ENCODE measurements around the gene RO60.

RO60 gene

DNA sequence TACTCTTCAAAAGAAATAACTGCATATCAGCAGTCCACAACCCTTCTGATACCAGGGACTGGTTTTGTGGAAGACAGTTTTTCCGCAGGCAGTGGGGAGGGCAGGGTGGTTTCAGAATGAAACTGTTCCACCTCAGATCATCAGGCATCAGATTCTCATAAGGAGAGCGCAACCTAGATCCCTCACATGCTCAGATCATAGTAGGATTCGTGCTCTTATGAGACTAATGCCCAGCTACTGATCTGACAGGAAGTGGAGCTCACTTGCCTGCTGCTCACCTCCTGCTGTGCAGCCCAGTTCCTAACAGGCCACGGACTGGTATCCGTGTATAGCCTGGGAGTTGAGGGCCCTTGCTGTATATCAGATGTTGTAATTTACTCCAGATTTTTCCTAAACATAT lies 11.5 kb downstream of the RO60 start:
- Histone ChIP-seq H3K4me3 (replicated peaks; ENCODE audit: insufficient read depth, low read length) (no peak overlapping the region), H3K27me3 (ENCODE audit: insufficient read depth, poor library complexity, severe bottlenecking) (no peaks in the 10 kb centered on the region), H3K27ac (replicated peaks) (no peak overlapping the region)
- DNase-seq (ENCODE audit: low read depth in 1 of 2, low spot score in 1 of 2), result no peak
- no peak for TF ChIP-seq GABPA (IDR thresholded peaks at IDR 0.05; ENCODE audit: low read depth)
- TF ChIP-seq POLR2AphosphoS5 (IDR thresholded peaks at IDR 0.05; ENCODE audit: low read depth), result no peak
- TF ChIP-seq SPI1 (IDR thresholded peaks at IDR 0.05; ENCODE audit: borderline replicate concordance, low read depth), result no peak

DNA sequence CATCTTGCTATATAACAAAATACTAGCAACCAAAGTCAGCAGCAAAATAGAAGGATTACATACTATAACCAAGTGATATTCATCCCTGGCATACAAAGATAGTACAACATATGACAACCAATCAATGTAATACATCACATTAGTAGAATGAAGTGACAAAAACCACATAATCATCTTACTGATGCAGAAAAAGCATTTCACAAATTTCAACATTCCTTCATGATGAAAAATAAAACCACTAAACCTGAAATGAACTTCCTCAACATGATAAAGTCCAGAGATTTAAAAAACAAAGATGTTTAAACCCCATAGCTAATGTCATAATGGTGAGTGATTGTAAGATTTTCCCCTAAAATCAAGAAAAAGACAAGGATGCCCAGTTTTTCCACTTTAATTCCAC lies 18.6 kb downstream of the RO60 start:
- Histone ChIP-seq H3K27me3 (ENCODE audit: insufficient read depth, poor library complexity, severe bottlenecking) (no peaks in the 10 kb centered on the region), H3K4me3 (replicated peaks; ENCODE audit: insufficient read depth, low read length) (no peak overlapping the region), H3K27ac (replicated peaks) (no peak overlapping the region)
- TF ChIP-seq SPI1 (IDR thresholded peaks at IDR 0.05; ENCODE audit: borderline replicate concordance, low read depth) (no peak), GABPA (IDR thresholded peaks at IDR 0.05; ENCODE audit: low read depth) (no peak), POLR2AphosphoS5 (IDR thresholded peaks at IDR 0.05; ENCODE audit: low read depth) (no peak)
- TF ChIP-seq, protein P1, sequence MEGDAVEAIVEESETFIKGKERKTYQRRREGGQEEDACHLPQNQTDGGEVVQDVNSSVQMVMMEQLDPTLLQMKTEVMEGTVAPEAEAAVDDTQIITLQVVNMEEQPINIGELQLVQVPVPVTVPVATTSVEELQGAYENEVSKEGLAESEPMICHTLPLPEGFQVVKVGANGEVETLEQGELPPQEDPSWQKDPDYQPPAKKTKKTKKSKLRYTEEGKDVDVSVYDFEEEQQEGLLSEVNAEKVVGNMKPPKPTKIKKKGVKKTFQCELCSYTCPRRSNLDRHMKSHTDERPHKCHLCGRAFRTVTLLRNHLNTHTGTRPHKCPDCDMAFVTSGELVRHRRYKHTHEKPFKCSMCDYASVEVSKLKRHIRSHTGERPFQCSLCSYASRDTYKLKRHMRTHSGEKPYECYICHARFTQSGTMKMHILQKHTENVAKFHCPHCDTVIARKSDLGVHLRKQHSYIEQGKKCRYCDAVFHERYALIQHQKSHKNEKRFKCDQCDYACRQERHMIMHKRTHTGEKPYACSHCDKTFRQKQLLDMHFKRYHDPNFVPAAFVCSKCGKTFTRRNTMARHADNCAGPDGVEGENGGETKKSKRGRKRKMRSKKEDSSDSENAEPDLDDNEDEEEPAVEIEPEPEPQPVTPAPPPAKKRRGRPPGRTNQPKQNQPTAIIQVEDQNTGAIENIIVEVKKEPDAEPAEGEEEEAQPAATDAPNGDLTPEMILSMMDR (IDR thresholded peaks at IDR 0.05; ENCODE audit: insufficient read depth, low read length), result no peak
- TF ChIP-seq, protein P2, sequence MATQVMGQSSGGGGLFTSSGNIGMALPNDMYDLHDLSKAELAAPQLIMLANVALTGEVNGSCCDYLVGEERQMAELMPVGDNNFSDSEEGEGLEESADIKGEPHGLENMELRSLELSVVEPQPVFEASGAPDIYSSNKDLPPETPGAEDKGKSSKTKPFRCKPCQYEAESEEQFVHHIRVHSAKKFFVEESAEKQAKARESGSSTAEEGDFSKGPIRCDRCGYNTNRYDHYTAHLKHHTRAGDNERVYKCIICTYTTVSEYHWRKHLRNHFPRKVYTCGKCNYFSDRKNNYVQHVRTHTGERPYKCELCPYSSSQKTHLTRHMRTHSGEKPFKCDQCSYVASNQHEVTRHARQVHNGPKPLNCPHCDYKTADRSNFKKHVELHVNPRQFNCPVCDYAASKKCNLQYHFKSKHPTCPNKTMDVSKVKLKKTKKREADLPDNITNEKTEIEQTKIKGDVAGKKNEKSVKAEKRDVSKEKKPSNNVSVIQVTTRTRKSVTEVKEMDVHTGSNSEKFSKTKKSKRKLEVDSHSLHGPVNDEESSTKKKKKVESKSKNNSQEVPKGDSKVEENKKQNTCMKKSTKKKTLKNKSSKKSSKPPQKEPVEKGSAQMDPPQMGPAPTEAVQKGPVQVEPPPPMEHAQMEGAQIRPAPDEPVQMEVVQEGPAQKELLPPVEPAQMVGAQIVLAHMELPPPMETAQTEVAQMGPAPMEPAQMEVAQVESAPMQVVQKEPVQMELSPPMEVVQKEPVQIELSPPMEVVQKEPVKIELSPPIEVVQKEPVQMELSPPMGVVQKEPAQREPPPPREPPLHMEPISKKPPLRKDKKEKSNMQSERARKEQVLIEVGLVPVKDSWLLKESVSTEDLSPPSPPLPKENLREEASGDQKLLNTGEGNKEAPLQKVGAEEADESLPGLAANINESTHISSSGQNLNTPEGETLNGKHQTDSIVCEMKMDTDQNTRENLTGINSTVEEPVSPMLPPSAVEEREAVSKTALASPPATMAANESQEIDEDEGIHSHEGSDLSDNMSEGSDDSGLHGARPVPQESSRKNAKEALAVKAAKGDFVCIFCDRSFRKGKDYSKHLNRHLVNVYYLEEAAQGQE (IDR thresholded peaks at IDR 0.05; ENCODE audit: insufficient replicate concordance, low read depth), result no peak
- no peak for DNase-seq (ENCODE audit: low read depth in 1 of 2, low spot score in 1 of 2)

DNA sequence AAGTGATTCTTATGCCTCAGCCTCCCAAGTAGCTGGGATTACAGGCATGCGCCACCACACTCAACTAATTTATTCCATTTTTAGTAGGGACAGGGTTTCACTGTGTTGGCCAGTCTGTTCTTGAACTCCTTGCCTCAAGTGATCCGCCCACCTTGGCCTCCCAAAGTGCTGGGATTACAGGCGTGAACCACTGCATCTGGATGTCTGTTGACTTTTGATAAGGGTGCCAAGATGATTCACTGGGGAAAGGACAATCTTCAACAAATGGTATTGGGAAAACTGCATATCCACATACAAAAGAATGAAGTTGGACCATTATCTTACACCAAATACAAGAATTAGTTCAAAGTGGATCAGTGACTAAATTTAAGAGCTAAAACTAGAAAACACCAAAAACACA lies 19.8 kb downstream of the RO60 start:
- Histone ChIP-seq H3K27ac (replicated peaks) (no peak overlapping the region), H3K27me3 (ENCODE audit: insufficient read depth, poor library complexity, severe bottlenecking) (no peaks in the 10 kb centered on the region), H3K4me3 (replicated peaks; ENCODE audit: insufficient read depth, low read length) (no peak overlapping the region)
- TF ChIP-seq, protein P1 (IDR thresholded peaks at IDR 0.05; ENCODE audit: insufficient read depth, low read length), result no peak
- TF ChIP-seq GABPA (IDR thresholded peaks at IDR 0.05; ENCODE audit: low read depth) (no peak), SPI1 (IDR thresholded peaks at IDR 0.05; ENCODE audit: borderline replicate concordance, low read depth) (no peak), POLR2AphosphoS5 (IDR thresholded peaks at IDR 0.05; ENCODE audit: low read depth) (no peak)
- TF ChIP-seq, protein P2 (IDR thresholded peaks at IDR 0.05; ENCODE audit: insufficient replicate concordance, low read depth), result no peak
- no peak for DNase-seq (ENCODE audit: low read depth in 1 of 2, low spot score in 1 of 2)

DNA sequence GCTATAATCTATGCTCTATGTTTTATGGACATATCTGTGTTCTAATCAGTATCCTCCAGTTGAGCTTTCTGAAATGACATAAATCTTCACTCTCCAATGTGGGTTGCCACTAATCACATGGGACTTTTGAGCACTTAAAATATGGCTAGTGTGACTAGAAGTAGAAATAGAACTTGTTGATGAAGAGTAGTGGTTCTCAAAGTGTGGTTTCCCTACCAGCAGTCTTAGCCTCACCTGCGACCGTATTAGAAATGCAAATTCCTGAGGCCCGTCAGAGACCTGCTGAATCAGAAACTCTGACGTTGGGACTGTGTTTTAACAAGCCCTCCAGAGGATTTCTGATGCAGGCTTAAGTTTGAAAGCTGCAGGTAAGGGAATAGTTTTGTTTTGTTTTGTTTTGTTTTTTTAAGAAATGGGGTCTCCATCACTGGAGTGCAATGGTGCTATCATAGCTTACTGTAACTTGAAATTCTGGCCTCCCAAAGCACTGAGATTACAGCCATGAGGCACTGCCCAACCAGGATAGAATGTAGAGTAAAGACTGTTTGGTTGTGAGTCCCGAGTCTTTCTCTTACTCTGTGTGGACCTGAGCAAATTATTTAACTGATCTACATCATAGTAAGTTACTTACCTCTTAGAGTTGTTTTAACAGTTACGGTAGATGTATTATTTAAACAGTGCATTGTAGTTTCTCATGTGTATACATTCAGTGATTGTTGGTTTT lies 24.1 kb downstream of the RO60 start:
- Histone ChIP-seq H3K27me3 (ENCODE audit: insufficient read depth, poor library complexity, severe bottlenecking) (no peaks in the 10 kb centered on the region), H3K27ac (replicated peaks) (no peak overlapping the region), H3K4me3 (replicated peaks; ENCODE audit: insufficient read depth, low read length) (no peak overlapping the region)
- DNase-seq (ENCODE audit: low read depth in 1 of 2, low spot score in 1 of 2), result no peak
- TF ChIP-seq, protein P2 (IDR thresholded peaks at IDR 0.05; ENCODE audit: insufficient replicate concordance, low read depth), result no peak
- no peak for TF ChIP-seq SPI1 (IDR thresholded peaks at IDR 0.05; ENCODE audit: borderline replicate concordance, low read depth)
- TF ChIP-seq GABPA (IDR thresholded peaks at IDR 0.05; ENCODE audit: low read depth), result no peak
- TF ChIP-seq, protein P1 (IDR thresholded peaks at IDR 0.05; ENCODE audit: insufficient read depth, low read length), result no peak
- no peak for TF ChIP-seq POLR2AphosphoS5 (IDR thresholded peaks at IDR 0.05; ENCODE audit: low read depth)
